CD4-positive, alpha-beta T cell treated with Interleukin-6 for 4 hours (primary cell): ENCODE data around the gene GARIN5B.
A peak's percentile ranks its signal among the peaks of the same experiment; 100 is the strongest.

Experiments used
- DNase-seq: peaks from one replicate; pipeline ENCODE4 v3.0.0-alpha.2; 2020; ENCODE audit warnings: mixed read lengths

GARIN5B gene

GRCh38 chr19:55319785-55320184, 43.3 kb downstream of the GARIN5B start:
- no peak for DNase-seq

- DNase-seq: no peak
These were observed 46.4 kb downstream of the GARIN5B start for GRCh38 chr19:55316646-55317045.

GRCh38 chr19:55315956-55316525, 47.0 kb downstream of the GARIN5B start:
- no peak for DNase-seq

- no peak for DNase-seq
These were observed 48.7 kb downstream of the GARIN5B start for GRCh38 chr19:55314396-55314795.

DNA sequence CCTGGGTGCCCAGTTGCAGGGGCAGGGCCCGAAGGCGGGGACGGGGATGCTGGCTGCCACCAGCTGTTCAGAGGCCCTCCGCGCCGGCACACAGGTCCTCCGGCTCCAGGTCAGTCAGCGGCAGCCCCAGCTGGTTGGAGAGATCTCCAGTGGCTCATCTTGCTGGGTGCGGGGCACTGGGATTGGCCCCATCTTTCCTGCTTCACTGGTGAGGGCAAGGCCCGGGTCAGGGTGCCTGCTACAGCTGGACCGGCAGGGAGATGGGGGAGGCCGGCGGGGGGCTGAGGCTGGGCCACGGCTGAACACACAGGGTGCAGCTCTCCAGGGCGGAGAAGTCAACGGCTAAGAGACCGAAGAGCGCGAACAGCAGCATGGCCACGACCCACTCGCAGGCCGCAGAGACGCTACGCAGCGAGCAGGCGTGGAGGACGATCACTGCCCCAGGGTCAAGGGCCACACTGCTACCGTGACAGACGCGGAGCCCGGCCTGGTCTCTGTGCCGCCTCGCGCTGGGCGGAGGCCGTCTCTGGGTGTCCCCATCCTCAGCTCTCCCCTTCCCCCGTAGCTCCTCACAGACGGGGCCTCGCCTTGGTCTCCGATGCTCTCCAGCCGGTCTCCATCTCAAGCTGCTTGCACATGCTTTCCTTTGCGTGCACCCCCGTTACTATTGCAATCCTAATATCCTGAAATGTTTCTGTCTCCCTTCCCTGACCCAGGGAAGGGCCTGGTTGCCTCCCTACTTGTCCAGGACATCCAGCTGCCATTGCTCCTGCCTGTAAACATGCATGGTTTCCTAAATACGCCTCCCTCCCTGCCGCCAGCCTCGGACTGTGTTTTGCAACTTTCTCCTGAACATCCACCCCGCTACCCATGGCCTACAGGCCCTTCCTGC, 50.2 kb downstream of the GARIN5B start:
- no peak for DNase-seq

DNA sequence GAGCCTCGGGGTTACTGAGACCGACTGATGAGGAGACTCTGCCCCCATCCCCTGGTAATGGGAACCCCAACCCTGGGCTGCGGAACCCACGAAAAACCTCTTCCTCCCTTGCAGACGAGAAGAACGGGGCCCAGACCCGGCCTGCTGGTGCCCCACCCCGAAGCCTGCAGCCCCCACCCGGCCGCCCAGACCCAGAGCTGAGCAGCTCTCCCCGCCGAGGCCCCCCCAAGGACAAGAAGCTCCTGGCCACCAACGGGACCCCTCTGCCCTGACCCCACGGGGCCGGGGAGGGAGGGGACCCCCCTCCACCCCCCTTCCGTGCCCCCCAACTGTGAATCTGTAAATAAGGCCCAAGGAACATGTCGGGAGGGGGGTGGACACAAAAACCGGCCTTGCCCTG, 51.3 kb downstream of the GARIN5B start:
- no peak for DNase-seq

DNA sequence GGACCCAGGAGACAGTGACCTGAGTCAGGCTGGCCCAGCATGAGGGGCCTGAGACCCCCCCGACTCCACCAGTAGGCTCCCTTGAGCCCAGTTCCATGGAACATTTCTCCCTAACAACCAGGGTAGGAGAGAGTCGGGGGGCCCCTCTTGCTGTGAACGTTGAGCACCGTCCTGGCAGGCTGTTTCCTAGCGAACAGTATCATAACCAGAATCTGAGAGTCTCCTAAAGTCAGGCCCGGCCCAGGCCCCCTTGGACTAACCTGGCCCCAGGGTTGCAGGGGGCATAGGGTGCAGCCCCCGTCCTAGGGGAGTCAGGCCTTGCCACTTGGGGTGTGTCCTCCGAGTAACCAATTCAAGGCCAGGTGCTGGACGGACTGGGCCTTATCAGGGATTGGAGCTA, 51.7 kb downstream of the GARIN5B start:
- DNase-seq: no peak

GRCh38 chr19:55310498-55310897, 52.6 kb downstream of the GARIN5B start:
- DNase-seq: no peak

GRCh38 chr19:55309448-55309847, 53.6 kb downstream of the GARIN5B start:
- no peak for DNase-seq

GRCh38 chr19:55308281-55308680, 54.8 kb downstream of the GARIN5B start:
- DNase-seq: no peak

GRCh38 chr19:55306712-55307111, 56.3 kb downstream of the GARIN5B start:
- DNase-seq: no peak

DNA sequence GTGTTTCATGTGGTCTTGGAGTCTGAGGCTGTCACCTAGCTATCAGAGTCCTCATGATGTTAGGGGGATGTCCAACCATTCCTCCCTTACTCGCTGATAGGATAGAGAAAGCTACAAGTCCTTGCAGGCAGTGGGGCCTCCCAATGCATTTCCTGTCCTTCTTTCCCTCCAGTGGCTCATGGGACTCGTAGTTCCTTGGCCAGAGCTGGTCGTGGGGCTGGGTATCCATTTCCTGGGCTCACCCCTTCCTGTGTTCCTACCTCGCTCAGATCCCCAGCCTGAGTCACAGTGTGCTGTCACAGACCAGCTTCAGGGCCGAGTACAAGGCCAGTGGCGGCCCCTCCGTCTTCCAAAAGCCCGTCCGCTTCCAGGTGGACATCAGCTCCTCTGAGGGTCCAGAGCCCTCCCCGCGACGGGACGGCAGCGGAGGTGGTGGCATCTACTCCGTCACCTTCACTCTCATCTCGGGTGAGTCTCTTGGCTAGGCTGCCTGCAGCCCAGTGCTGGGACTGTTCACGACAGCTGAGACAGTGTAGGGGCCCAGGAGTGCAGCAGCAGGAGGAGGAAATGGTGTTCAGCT, 57.0 kb downstream of the GARIN5B start:
- no peak for DNase-seq

- DNase-seq: peak; percentile 62
These were observed 57.6 kb downstream of the GARIN5B start for GRCh38 chr19:55305491-55305890.

DNA sequence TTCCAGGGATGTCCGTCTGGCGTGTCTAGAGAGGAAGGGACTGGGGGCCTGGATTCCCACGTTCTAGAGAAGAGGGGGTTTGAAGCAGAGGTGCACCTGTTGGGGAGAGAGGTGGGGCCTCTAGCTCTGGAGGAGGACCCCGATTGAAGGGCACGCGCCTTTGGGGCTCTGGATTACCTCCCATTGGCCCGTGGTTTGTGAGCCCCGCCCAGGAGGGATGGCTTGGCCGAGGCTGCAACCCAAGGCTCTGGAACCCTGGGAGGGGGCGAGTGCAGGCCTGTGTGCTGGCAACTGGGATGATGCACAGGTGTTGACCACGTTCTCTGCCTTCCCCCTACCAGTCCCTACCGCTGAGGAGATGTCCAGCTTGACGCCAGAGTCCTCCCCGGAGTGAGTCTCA, 58.1 kb downstream of the GARIN5B start:
- DNase-seq: no peak
